ENCODE data around the gene UBAP1. TPM values are rescaled to one million over a fixed set of nuclear protein-coding genes. Genes with fewer than 3 reads are reported as not detected.
"Not testable (repeated sequence)": the region's sequence is repeated elsewhere in the genome, so short reads cannot be mapped to it uniquely, and the experiment has no call there.

Gene UBAP1
- total RNA-seq, 2 experiments from 2014 or later: 29.9 to 31.7 TPM

GRCh38 chr9:34254966-34255825 lies 76.4 kb downstream of the UBAP1 start:
- H3K4me3 Mint-ChIP-seq: no peak overlapping the region
- intact Hi-C loops (cut with micrococcal nuclease): no loop called here
- CTCF ChIA-PET: interaction anchor here (0.5 to 2.0 kb wide), 6 partner anchors 9 to 126 kb away, joined by 3 to 9 read pairs (median 4); no protein-coding TSS in a partner anchor
- H3K27ac Mint-ChIP-seq: no peak overlapping the region
- peaks cover 18% of the 10 kb centered on the region for H3K4me1 Mint-ChIP-seq (ENCODE audit: low read depth)
- no peaks in the 10 kb centered on the region for H3K27me3 Mint-ChIP-seq (ENCODE audit: low read depth)
- peaks cover 29% of the 10 kb centered on the region for H3K36me3 Mint-ChIP-seq (ENCODE audit: low read depth)
- no peak for DNase-seq
- no peaks in the 10 kb centered on the region for H3K9me3 Mint-ChIP-seq

- Mint-ChIP-seq H3K4me1 (ENCODE audit: low read depth) (peaks cover 18% of the 10 kb centered on the region), H3K27me3 (ENCODE audit: low read depth) (no peaks in the 10 kb centered on the region), H3K9me3 (no peaks in the 10 kb centered on the region), H3K27ac (no peak overlapping the region), H3K36me3 (ENCODE audit: low read depth) (peaks cover 26% of the 10 kb centered on the region), H3K4me3 (no peak overlapping the region)
- peak; percentile 21 for DNase-seq
- intact Hi-C loops (cut with micrococcal nuclease): loop anchor here (1.0 kb wide), 1 partner anchor 123 kb away; no protein-coding TSS in a partner anchor
- CTCF ChIA-PET: interaction anchor here (0.5 to 0.6 kb wide), 3 partner anchors 14 to 354 kb away, joined by 3 to 7 read pairs (median 4); no protein-coding TSS in a partner anchor
Observed at GRCh38 chr9:34256104-34256503, 77.3 kb downstream of the UBAP1 start.

DNA sequence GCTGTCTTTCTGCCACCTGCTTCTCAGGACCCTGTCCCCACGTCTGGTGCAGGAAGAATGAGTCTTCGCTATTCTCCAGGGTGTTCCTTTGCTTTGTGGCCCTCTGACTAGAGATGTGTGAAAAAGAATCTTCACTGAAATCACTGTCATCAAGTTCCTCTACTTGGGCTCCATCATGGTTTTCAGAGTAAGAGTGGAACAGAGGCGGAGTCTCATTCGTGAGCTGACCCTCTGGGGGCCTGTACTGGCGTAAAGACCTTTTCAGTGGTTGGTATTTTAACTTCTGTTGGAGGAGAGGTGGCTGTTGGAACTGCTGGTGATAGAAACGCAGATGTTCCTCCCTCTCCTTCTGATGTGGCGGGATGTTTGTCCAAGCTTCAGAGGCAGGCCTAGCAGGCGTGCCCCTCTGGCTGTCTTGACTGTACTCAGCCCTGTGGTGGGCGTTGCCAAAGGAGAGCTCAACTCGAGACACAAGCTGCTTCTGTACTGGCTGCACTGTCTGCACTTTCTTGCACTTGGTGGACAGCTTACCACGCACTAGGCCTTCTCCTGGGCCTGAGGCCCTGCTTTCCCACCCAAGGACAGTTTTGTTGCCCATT lies 78.2 kb downstream of the UBAP1 start:
- peaks cover 25% of the 10 kb centered on the region for H3K36me3 Mint-ChIP-seq (ENCODE audit: low read depth)
- CTCF ChIA-PET: interaction anchor here (0.6 kb wide), 2 partner anchors 28 to 228 kb away, joined by 4 to 7 read pairs; no protein-coding TSS in a partner anchor
- H3K9me3 Mint-ChIP-seq: no peaks in the 10 kb centered on the region
- peaks cover 18% of the 10 kb centered on the region for H3K4me1 Mint-ChIP-seq (ENCODE audit: low read depth)
- no peak for DNase-seq
- intact Hi-C loops (cut with micrococcal nuclease): loop anchor here (1.0 kb wide), 1 partner anchor 122 kb away; no protein-coding TSS in a partner anchor
- H3K4me3 Mint-ChIP-seq: no peak overlapping the region
- no peaks in the 10 kb centered on the region for H3K27me3 Mint-ChIP-seq (ENCODE audit: low read depth)
- no peak overlapping the region for H3K27ac Mint-ChIP-seq

GRCh38 chr9:34259315-34259714 lies 80.5 kb downstream of the UBAP1 start:
- CTCF ChIA-PET: no interaction called here
- H3K27me3 Mint-ChIP-seq (ENCODE audit: low read depth): no peaks in the 10 kb centered on the region
- no peak overlapping the region for H3K4me3 Mint-ChIP-seq
- peaks cover 24% of the 10 kb centered on the region for H3K36me3 Mint-ChIP-seq (ENCODE audit: low read depth)
- H3K9me3 Mint-ChIP-seq: no peaks in the 10 kb centered on the region
- intact Hi-C loops (cut with micrococcal nuclease): no loop called here
- peaks cover 26% of the 10 kb centered on the region for H3K4me1 Mint-ChIP-seq (ENCODE audit: low read depth)
- no peak for DNase-seq
- H3K27ac Mint-ChIP-seq: no peak overlapping the region

DNA sequence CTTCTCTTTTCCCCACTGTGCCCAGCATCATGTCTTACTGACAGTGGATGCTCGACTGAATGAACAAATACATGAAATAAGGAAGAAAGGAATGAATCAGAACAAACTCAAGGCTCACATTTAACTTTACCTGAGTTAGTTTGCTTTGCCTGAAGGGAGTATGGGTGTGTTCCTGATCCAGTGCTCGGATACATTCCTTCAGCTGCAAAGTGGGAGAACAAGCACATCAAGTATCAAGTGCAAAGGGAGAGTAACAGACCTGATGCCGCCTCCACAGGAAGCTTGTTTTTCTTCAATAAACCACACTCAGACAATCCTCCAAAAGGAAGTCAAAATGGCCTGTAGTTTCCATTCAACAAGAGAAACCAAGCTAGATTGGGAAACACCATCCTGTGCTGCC lies 84.1 kb downstream of the UBAP1 start:
- peaks cover 10% of the 10 kb centered on the region for H3K36me3 Mint-ChIP-seq (ENCODE audit: low read depth)
- DNase-seq: no peak
- intact Hi-C loops (cut with micrococcal nuclease): no loop called here
- H3K4me3 Mint-ChIP-seq: no peak overlapping the region
- H3K27me3 Mint-ChIP-seq (ENCODE audit: low read depth): no peaks in the 10 kb centered on the region
- no peaks in the 10 kb centered on the region for H3K9me3 Mint-ChIP-seq
- H3K4me1 Mint-ChIP-seq (ENCODE audit: low read depth): peaks cover 9% of the 10 kb centered on the region
- CTCF ChIA-PET: interaction anchor here (1.3 kb wide), 1 partner anchor 9 kb away, joined by 6 read pairs; no protein-coding TSS in a partner anchor
- no peak overlapping the region for H3K27ac Mint-ChIP-seq

DNA sequence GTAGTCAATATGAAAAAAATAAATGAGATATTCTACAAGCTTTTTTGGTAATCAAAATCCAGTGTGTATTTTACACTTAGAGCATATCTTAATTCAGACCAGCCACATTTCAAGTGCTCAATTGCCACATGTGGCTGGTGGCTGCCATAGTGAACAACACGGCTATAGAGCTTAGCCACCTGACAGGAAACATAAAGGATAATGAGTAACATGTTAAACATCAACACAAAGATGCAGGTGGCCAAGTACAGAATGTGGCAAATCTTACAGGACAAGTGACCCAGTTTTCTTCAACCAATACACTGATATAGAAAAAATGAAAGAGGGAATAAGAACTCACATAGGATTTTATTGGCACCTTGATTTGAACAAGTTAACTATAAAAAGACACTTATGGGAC lies 88.8 kb downstream of the UBAP1 start:
- H3K36me3 Mint-ChIP-seq (ENCODE audit: low read depth): peaks cover 8% of the 10 kb centered on the region
- H3K4me3 Mint-ChIP-seq: no peak overlapping the region
- CTCF ChIA-PET: interaction anchor here (1.1 to 2.1 kb wide), 2 partner anchors 15 kb away, joined by 3 to 10 read pairs; no protein-coding TSS in a partner anchor
- intact Hi-C loops (cut with micrococcal nuclease): no loop called here
- H3K27ac Mint-ChIP-seq: no peak overlapping the region
- H3K9me3 Mint-ChIP-seq: no peaks in the 10 kb centered on the region
- no peaks in the 10 kb centered on the region for H3K27me3 Mint-ChIP-seq (ENCODE audit: low read depth)
- peaks cover 8% of the 10 kb centered on the region for H3K4me1 Mint-ChIP-seq (ENCODE audit: low read depth)
- no peak for DNase-seq

DNA sequence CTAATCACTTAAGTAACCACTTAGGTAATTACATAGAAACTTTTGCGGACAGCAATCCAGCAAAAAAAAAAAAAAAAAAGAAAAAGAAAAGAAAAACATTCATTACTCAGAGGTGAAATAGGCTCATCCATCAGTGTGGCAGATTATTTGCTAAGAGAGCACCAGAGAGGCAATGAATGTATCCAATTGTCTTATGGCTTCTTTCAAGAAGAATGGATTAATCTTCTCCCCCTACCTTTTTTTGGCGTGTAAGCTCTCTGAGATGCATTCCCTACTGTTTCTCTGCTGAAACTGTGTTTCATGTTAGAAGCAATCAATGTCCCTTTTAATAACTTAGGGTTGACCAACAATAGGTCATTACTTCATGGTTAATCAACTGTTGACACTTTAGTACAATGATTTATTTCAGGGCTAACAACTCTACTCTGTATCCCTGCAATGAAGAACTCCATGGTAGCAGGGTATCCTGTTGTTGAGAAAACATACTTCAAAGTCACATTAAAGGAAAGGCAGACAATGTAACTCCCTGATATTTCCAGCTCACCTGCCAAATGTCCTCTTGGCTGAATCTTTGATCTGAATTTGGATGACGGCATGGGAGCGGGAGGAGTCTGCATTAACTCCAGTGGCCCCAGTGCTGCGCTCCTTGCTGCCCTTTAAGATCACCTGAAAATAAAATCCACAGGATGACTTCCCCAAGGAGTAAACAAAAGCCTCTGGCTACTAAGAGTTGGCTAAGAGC lies 92.6 kb downstream of the UBAP1 start:
- peaks cover 2% of the 10 kb centered on the region for H3K36me3 Mint-ChIP-seq (ENCODE audit: low read depth)
- no peaks in the 10 kb centered on the region for H3K4me1 Mint-ChIP-seq (ENCODE audit: low read depth)
- CTCF ChIA-PET: interaction anchor here (0.6 to 1.1 kb wide), 3 partner anchors 19 to 68 kb away, joined by 3 to 4 read pairs (median 3); no protein-coding TSS in a partner anchor
- no peak overlapping the region for H3K4me3 Mint-ChIP-seq
- intact Hi-C loops (cut with micrococcal nuclease): no loop called here
- no peak overlapping the region for H3K27ac Mint-ChIP-seq
- no peak for DNase-seq
- H3K27me3 Mint-ChIP-seq (ENCODE audit: low read depth): no peaks in the 10 kb centered on the region
- no peaks in the 10 kb centered on the region for H3K9me3 Mint-ChIP-seq

- no peak for DNase-seq
- H3K4me3 Mint-ChIP-seq: no peak overlapping the region
- CTCF ChIA-PET: interaction anchor here (0.6 kb wide), 1 partner anchor 65 kb away, joined by 3 read pairs; no protein-coding TSS in a partner anchor
- peaks cover under 1% of the 10 kb centered on the region for H3K4me1 Mint-ChIP-seq (ENCODE audit: low read depth)
- H3K27ac Mint-ChIP-seq: no peak overlapping the region
- peaks cover 2% of the 10 kb centered on the region for H3K36me3 Mint-ChIP-seq (ENCODE audit: low read depth)
- no peaks in the 10 kb centered on the region for H3K27me3 Mint-ChIP-seq (ENCODE audit: low read depth)
- no peaks in the 10 kb centered on the region for H3K9me3 Mint-ChIP-seq
- intact Hi-C loops (cut with micrococcal nuclease): no loop called here
Observed at GRCh38 chr9:34272101-34272541, 93.3 kb downstream of the UBAP1 start.

DNA sequence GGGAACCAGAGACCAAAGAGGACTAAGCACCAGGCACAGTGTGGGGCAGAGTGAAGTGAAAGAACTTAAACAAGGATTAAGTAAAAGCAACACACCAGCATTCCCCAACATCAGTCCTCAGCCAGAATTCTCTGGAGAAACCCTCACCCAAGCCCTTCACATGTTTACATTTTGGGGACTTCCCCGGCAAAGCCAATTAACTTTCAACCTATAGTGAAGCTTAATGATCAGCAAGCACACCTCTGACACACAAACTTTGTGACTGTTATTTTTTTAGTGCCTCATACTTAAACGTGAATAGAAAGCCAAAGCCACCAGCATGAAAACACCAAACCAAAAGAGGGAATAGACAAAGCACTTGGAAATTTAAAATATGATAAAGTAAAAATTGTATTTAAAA lies 94.7 kb downstream of the UBAP1 start:
- H3K27me3 Mint-ChIP-seq (ENCODE audit: low read depth); intact Hi-C loops (cut with micrococcal nuclease); H3K4me1 Mint-ChIP-seq (ENCODE audit: low read depth); H3K36me3 Mint-ChIP-seq (ENCODE audit: low read depth); DNase-seq; H3K9me3 Mint-ChIP-seq; H3K4me3 Mint-ChIP-seq; CTCF ChIA-PET; H3K27ac Mint-ChIP-seq: not testable (repeated sequence)

DNA sequence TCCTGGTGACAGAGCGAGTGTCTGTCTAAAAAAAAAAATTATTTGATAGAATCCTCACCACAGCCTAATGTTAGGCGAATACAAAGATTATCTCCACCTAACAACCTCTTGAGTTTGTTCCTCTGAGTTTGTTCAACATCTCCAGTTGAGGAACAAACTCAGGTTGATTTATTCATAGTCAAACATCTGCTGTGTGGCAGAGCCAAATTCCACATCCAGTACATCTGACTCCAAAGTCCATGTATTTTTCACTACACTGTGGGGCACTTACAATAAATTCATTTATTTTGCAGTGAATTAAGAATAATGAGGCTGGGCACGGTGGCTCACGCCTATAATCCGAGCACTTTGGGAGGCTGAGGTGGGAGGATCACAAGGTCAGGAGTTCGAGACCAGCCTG lies 97.0 kb downstream of the UBAP1 start:
- H3K27ac Mint-ChIP-seq: no peak overlapping the region
- H3K4me3 Mint-ChIP-seq: no peak overlapping the region
- H3K4me1 Mint-ChIP-seq (ENCODE audit: low read depth): peaks cover 5% of the 10 kb centered on the region
- peaks cover 5% of the 10 kb centered on the region for H3K36me3 Mint-ChIP-seq (ENCODE audit: low read depth)
- no peak for DNase-seq
- H3K9me3 Mint-ChIP-seq: no peaks in the 10 kb centered on the region
- CTCF ChIA-PET: no interaction called here
- intact Hi-C loops (cut with micrococcal nuclease): no loop called here
- H3K27me3 Mint-ChIP-seq (ENCODE audit: low read depth): no peaks in the 10 kb centered on the region

DNA sequence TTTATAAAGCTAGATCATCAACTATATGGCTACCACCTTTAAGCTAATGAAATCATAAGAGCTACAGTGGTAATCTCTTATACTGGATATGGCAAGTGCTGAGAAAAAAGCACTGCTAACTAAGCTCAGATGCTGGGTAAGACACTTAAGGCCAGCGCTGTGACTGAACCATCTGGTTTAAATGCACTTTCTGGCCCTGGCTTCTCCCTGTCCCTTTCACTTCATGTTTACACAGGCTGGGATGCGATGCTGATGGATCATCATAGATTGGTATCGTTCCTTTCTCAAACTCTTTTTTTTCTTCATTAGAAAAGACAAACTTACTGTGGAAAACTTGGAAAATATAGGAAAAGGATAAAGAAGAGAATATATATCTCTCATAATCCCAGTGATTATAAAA lies 97.9 kb downstream of the UBAP1 start:
- no peak for DNase-seq
- H3K27ac Mint-ChIP-seq: no peak overlapping the region
- H3K27me3 Mint-ChIP-seq (ENCODE audit: low read depth): no peaks in the 10 kb centered on the region
- peaks cover 5% of the 10 kb centered on the region for H3K36me3 Mint-ChIP-seq (ENCODE audit: low read depth)
- intact Hi-C loops (cut with micrococcal nuclease): no loop called here
- CTCF ChIA-PET: interaction anchor here (1.0 to 1.1 kb wide), 2 partner anchors 13 to 203 kb away, joined by 3 read pairs; no protein-coding TSS in a partner anchor
- H3K4me3 Mint-ChIP-seq: no peak overlapping the region
- peaks cover 5% of the 10 kb centered on the region for H3K4me1 Mint-ChIP-seq (ENCODE audit: low read depth)
- no peaks in the 10 kb centered on the region for H3K9me3 Mint-ChIP-seq

- no peak overlapping the region for H3K27ac Mint-ChIP-seq
- CTCF ChIA-PET: interaction anchor here (0.6 kb wide), 1 partner anchor 1032 kb away, joined by 3 read pairs; no protein-coding TSS in a partner anchor
Observed at GRCh38 chr9:34279411-34279810, 100.6 kb downstream of the UBAP1 start.

More at GRCh38 chr9:34279411-34279810, 100.6 kb downstream of the UBAP1 start:
- intact Hi-C loops (cut with micrococcal nuclease): no loop called here
- Mint-ChIP-seq H3K4me1 (ENCODE audit: low read depth) (peaks cover 5% of the 10 kb centered on the region), H3K27me3 (ENCODE audit: low read depth) (no peaks in the 10 kb centered on the region), H3K9me3 (no peaks in the 10 kb centered on the region), H3K4me3 (no peak overlapping the region), H3K36me3 (ENCODE audit: low read depth) (peaks cover 8% of the 10 kb centered on the region)
- no peak for DNase-seq
